ENCODE data around the gene ABHD11.

- TF ChIP-seq EZH2 (IDR thresholded peaks at IDR 0.05; ENCODE audit: low read length) (no peak), CTCF (optimal IDR thresholded peaks at IDR 0.05 in 1 of 3, IDR thresholded peaks at IDR 0.05 in 1 of 3, conservative IDR thresholded peaks at IDR 0.05 in 1 of 3; ENCODE audit: extremely low read depth in 1 of 3, insufficient read depth in 2 of 3, low read length in 3 of 3) (no peak)
Observed at GRCh38 chr7:73739387-73739767, 775 bp upstream of the ABHD11 start.
